PC-3 (cell line): ENCODE measurements around the gene PSMD14. TPM values are rescaled to one million over a fixed set of nuclear protein-coding genes. Genes with fewer than 3 reads are reported as not detected.
A peak's percentile ranks its signal among the peaks of the same experiment; 100 is the strongest.

Source experiments
- ATAC-seq: fragments of 200-7000 bp; cut with Tn5 transposase; 2 replicates; pipeline ENCODE4 v1.9.1; 2020; ENCODE audit warnings: mild to moderate bottlenecking, moderate library complexity
- BruUV-seq: library from RNA; stranded (reverse); fragments of 400-500 nt; replicated peaks from 2 replicates; lab custom pipeline; 2021; lab: Mats Ljungman, UMichigan
- CTCF ChIA-PET: fragments of 300-600 bp; sonication (Branson Sonifier 250); formaldehyde crosslinking; loops from one replicate; lab custom pipeline; 2022; ENCODE audit warnings: antibody characterized with exemption; lab: Charles Lee
- POLR2A ChIA-PET: fragments of 300-600 bp; sonication (Branson Sonifier 250); formaldehyde crosslinking; loops from one replicate; lab custom pipeline; 2022; ENCODE audit warnings: antibody characterized with exemption; ENCODE audit not compliant: unreplicated experiment; lab: Charles Lee
- DNase-seq: peaks from one replicate; pipeline ENCODE4 v3.0.0-alpha.2; 2015
- H2AFZ ChIP-seq: fragments of 300-600 bp; sonication (generic); 2 replicates; pipeline ENCODE4 v1.6.0; 2016; ENCODE audit warnings: antibody characterized with exemption, low read length
- H3F3A ChIP-seq: fragments of 300-600 bp; sonication (generic); one replicate; pipeline ENCODE4 v1.6.0; 2017; ENCODE audit warnings: antibody characterized with exemption, low read length, control low read depth, mild to moderate bottlenecking; ENCODE audit not compliant: unreplicated experiment
- H3K27ac ChIP-seq: fragments of 300-600 bp; sonication (generic); 2 replicates; pipeline ENCODE4 v1.5.1; 2016; ENCODE audit warnings: mild to moderate bottlenecking, low read length
- H3K27me3 ChIP-seq: fragments of 300-600 bp; sonication (generic); 2 replicates; pipeline ENCODE4 v1.6.1; 2016; ENCODE audit warnings: low read length, mixed read lengths
- H3K36me3 ChIP-seq: fragments of 300-600 bp; sonication (generic); 2 replicates; pipeline ENCODE4 v1.6.1; 2016; ENCODE audit warnings: low read depth, mixed run types, low read length, mixed read lengths
- H3K4me1 ChIP-seq: fragments of 300-600 bp; sonication (generic); 2 replicates; pipeline ENCODE4 v1.5.1; 2016; ENCODE audit warnings: low read length; ENCODE audit not compliant: insufficient read depth
- H3K4me2 ChIP-seq: fragments of 300-600 bp; sonication (generic); 2 replicates; pipeline ENCODE4 v1.6.0; 2016; ENCODE audit warnings: low read length
- H3K4me3 ChIP-seq: fragments of 300-600 bp; sonication (generic); 2 replicates; pipeline ENCODE4 v1.5.1; 2016; ENCODE audit warnings: mild to moderate bottlenecking, low read length, mixed read lengths
- H3K79me2 ChIP-seq: fragments of 300-600 bp; sonication (generic); 2 replicates; pipeline ENCODE4 v1.6.1; 2017; ENCODE audit warnings: low read length, mixed read lengths
- H3K9ac ChIP-seq: fragments of 300-600 bp; sonication (generic); 2 replicates; pipeline ENCODE4 v1.6.0; 2016; ENCODE audit warnings: mild to moderate bottlenecking, low read length
- H3K9me2 ChIP-seq: fragments of 300-600 bp; sonication (generic); replicated peaks from 2 replicates; pipeline ENCODE4 v1.6.1; 2016; ENCODE audit warnings: mixed run types, low read length, mixed read lengths
- H3K9me3 ChIP-seq: fragments of 300-600 bp; sonication (generic); 2 replicates; pipeline ENCODE4 v1.6.1; 2016; ENCODE audit warnings: low read length, mixed read lengths
- H4K20me1 ChIP-seq: fragments of 300-600 bp; sonication (generic); 2 replicates; pipeline ENCODE4 v1.6.1; 2016; ENCODE audit warnings: low read length, mixed read lengths
- EZH2 ChIP-seq: fragments of 300-600 bp; sonication (generic); IDR thresholded peaks from one replicate; pipeline ENCODE4 v1.6.1; 2017; ENCODE audit warnings: antibody characterized with exemption, mild to moderate bottlenecking, low read length; ENCODE audit not compliant: unreplicated experiment
- EZH2phosphoT487 ChIP-seq: fragments of 300-600 bp; sonication (generic); IDR thresholded peaks from 2 replicates; pipeline ENCODE4 v1.6.1; 2018; ENCODE audit warnings: mild to moderate bottlenecking, antibody characterized with exemption, low read length, borderline replicate concordance
- intact Hi-C: fragments of 100-400 bp; cut with micrococcal nuclease; formaldehyde crosslinking; loops from 2 replicates; pipeline ENCODE4 v1.9.0; 2023
- total RNA-seq: library from RNA; depleted of rRNA; stranded (reverse); fragments of >200 nt; gene quantifications from 2 replicates; pipeline ENCODE4 v1.2.3, GENCODE V29; 2014
- TF ChIP-seq, protein P1 (sequence below): fragments of 300-600 bp; sonication (generic); conservative IDR thresholded peaks from 2 replicates; pipeline ENCODE4 v1.5.1; 2017; ENCODE audit warnings: antibody characterized with exemption, low read depth, mild to moderate bottlenecking, low read length

The PSMD14 gene
- total RNA-seq, 1 experiment from 2014 or later, result 151 TPM

DNA sequence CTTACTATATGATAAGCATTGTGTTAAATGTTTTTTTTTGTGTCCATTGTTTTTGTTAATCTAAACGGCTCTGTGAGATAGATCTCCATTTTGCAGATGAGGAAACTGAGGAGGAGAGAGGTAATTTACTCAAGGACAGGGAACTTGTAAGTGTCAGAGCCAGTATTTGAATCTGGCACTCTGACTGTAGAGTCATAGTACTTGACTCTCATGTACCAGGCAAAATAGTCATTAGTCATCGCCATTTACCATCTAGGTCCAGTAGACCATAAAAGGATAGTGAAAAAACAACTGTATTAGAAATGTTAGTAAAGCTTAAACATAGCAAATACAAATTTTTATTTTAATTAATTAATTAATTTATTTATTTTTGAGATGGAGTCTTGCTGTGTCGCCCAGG is 4.8 kb downstream of the PSMD14 start:
- no peaks in the 10 kb centered on the region for H3F3A ChIP-seq
- H3K79me2 ChIP-seq, result peaks cover 99% of the 10 kb centered on the region
- H3K4me2 ChIP-seq, result no peak overlapping the region
- BruUV-seq, result no TSS peak
- intact Hi-C loops, result no loop called here
- H3K9me2 ChIP-seq, result no peaks in the 10 kb centered on the region
- H3K4me1 ChIP-seq, result peaks cover 10% of the 10 kb centered on the region; the same call in 1 of the 2 replicates
- H3K4me3 ChIP-seq, result no peak overlapping the region
- no peak overlapping the region for H3K9ac ChIP-seq
- no peak overlapping the region for H3K27ac ChIP-seq
- TF ChIP-seq EZH2, result no peak
- TF ChIP-seq, protein P1, sequence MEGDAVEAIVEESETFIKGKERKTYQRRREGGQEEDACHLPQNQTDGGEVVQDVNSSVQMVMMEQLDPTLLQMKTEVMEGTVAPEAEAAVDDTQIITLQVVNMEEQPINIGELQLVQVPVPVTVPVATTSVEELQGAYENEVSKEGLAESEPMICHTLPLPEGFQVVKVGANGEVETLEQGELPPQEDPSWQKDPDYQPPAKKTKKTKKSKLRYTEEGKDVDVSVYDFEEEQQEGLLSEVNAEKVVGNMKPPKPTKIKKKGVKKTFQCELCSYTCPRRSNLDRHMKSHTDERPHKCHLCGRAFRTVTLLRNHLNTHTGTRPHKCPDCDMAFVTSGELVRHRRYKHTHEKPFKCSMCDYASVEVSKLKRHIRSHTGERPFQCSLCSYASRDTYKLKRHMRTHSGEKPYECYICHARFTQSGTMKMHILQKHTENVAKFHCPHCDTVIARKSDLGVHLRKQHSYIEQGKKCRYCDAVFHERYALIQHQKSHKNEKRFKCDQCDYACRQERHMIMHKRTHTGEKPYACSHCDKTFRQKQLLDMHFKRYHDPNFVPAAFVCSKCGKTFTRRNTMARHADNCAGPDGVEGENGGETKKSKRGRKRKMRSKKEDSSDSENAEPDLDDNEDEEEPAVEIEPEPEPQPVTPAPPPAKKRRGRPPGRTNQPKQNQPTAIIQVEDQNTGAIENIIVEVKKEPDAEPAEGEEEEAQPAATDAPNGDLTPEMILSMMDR, result no peak
- no peak for TF ChIP-seq EZH2phosphoT487
- H2AFZ ChIP-seq, result no peak overlapping the region
- ChIA-PET CTCF (no interaction called here), POLR2A (no interaction called here)
- H3K9me3 ChIP-seq, result no peaks in the 10 kb centered on the region
- H3K27me3 ChIP-seq, result no peaks in the 10 kb centered on the region
- ATAC-seq (no peak), DNase-seq (peak; percentile 53)
- H3K36me3 ChIP-seq, result peaks cover 34% of the 10 kb centered on the region; the same call in 1 of the 2 replicates
- H4K20me1 ChIP-seq, result peaks cover 79% of the 10 kb centered on the region

DNA sequence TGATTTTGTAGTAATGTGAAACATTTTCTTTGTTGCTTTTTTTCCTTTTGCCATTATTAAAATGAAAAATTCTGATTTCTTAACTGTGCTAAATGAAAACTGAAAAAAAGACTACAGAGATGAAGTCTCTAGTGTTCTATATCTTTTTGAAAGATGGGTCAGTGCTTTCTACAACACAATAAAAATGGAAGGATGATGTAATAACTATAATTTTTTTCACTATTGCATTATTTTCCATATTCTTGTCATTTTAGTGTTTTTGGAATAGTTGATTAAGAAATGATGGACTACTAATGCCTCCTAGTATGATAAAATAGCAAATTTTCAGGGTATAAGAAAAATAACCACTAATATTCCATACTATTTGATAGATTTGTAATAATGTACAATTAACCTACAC is 7.2 kb downstream of the PSMD14 start:
- no peak overlapping the region for H2AFZ ChIP-seq
- no peaks in the 10 kb centered on the region for H3F3A ChIP-seq
- ATAC-seq (no peak), DNase-seq (no peak)
- no peaks in the 10 kb centered on the region for H3K9me3 ChIP-seq
- H3K79me2 ChIP-seq, result peaks cover 99% of the 10 kb centered on the region
- TF ChIP-seq EZH2, result no peak
- no peak for TF ChIP-seq EZH2phosphoT487
- CTCF ChIA-PET, result no interaction called here
- no peak overlapping the region for H3K27ac ChIP-seq
- no peaks in the 10 kb centered on the region for H3K27me3 ChIP-seq
- intact Hi-C loops, result no loop called here
- peaks cover 85% of the 10 kb centered on the region for H4K20me1 ChIP-seq
- no peaks in the 10 kb centered on the region for H3K9me2 ChIP-seq
- H3K9ac ChIP-seq, result no peak overlapping the region
- POLR2A ChIA-PET, result no interaction called here
- no TSS peak for BruUV-seq
- no peak overlapping the region for H3K4me3 ChIP-seq
- no peak overlapping the region for H3K4me2 ChIP-seq
- H3K4me1 ChIP-seq, result peaks cover 5% of the 10 kb centered on the region; the same call in 1 of the 2 replicates
- H3K36me3 ChIP-seq, result peaks cover 53% of the 10 kb centered on the region

DNA sequence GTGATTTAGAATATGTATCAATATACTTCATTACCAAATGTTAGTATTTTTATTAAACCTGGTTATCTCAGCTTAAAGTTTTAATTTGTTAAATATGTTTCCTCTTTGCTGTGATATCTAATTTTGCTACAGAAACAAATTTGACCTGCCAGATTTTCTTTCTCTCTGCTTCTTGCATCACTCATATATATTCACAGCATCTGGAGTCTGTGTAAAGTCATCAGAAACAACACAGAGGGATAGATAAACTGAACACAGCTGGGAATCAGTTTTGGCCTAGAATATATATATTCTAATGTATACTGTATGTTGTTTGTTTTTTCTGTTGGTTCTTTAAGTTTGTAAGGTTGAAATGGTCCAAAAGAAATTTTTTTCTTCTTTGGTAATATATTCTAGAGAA is 8.5 kb downstream of the PSMD14 start:
- H3K9ac ChIP-seq, result no peak overlapping the region
- peaks cover 59% of the 10 kb centered on the region for H3K36me3 ChIP-seq
- H2AFZ ChIP-seq, result no peak overlapping the region
- no peak overlapping the region for H3K27ac ChIP-seq
- intact Hi-C loops, result no loop called here
- H3K9me2 ChIP-seq, result no peaks in the 10 kb centered on the region
- no peak overlapping the region for H3K4me3 ChIP-seq
- H3K9me3 ChIP-seq, result no peaks in the 10 kb centered on the region
- ChIA-PET CTCF (no interaction called here), POLR2A (no interaction called here)
- no peak overlapping the region for H3K4me2 ChIP-seq
- H4K20me1 ChIP-seq, result peaks cover 72% of the 10 kb centered on the region
- no peaks in the 10 kb centered on the region for H3K27me3 ChIP-seq
- H3K79me2 ChIP-seq, result peaks cover 96% of the 10 kb centered on the region
- H3F3A ChIP-seq, result no peaks in the 10 kb centered on the region
- TF ChIP-seq, protein P1, result no peak
- no peak for TF ChIP-seq EZH2
- no peak for TF ChIP-seq EZH2phosphoT487
- no TSS peak for BruUV-seq
- peaks cover 4% of the 10 kb centered on the region; the same call in 1 of the 2 replicates for H3K4me1 ChIP-seq
- no peak for DNase-seq
- no peak for ATAC-seq
